Measurements from ENCODE around the gene ZMIZ1. TPM values are rescaled to one million over a fixed set of nuclear protein-coding genes. Genes with fewer than 3 reads are reported as not detected.
A peak's percentile ranks its signal among the peaks of the same experiment; 100 is the strongest.

Gene ZMIZ1
- total RNA-seq, 1 donor from 2014 or later = 93.9 TPM

DNA sequence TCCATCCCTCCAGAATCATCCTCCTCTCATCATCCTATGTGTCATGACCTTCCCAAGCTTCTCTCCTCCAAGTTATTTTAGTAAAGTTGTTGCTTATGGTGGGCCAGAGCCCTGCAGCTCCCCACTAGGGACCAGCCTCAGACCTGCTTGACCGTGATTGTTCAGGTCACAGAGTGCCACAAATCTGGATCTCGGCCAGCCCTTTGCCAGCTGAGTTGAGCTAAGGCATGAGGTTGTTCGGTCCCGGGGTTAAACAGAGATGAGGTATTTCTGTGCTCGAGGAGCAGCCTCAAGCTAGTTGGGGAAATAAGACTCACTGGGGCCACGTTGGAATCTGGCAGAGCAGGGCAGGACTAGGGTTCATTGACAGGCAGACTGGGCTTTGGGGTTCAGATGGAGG, 212.2 kb downstream of the ZMIZ1 start:
- H3K27ac Mint-ChIP-seq = no peak overlapping the region
- intact Hi-C loops (cut with micrococcal nuclease) = no loop called here
- H3K27me3 Mint-ChIP-seq = no peaks in the 10 kb centered on the region
- TF ChIP-seq CTCF (IDR thresholded peaks at IDR 0.05) = no peak
- DNase-seq (no peak), ATAC-seq (ENCODE audit: low read depth) (no peak)
- POLR2A ChIA-PET = interaction anchor here (1.8 to 2.5 kb wide), 2 partner anchors 31 to 35 kb away, joined by 4 to 15 read pairs; no protein-coding TSS in a partner anchor
- CTCF ChIA-PET = no interaction called here
- no peak overlapping the region for H3K4me3 Mint-ChIP-seq
- H3K9me3 Mint-ChIP-seq = no peaks in the 10 kb centered on the region
- peaks cover 43% of the 10 kb centered on the region for H3K4me1 Mint-ChIP-seq
- peaks cover 43% of the 10 kb centered on the region for H3K36me3 Mint-ChIP-seq (ENCODE audit: low read depth)

DNA sequence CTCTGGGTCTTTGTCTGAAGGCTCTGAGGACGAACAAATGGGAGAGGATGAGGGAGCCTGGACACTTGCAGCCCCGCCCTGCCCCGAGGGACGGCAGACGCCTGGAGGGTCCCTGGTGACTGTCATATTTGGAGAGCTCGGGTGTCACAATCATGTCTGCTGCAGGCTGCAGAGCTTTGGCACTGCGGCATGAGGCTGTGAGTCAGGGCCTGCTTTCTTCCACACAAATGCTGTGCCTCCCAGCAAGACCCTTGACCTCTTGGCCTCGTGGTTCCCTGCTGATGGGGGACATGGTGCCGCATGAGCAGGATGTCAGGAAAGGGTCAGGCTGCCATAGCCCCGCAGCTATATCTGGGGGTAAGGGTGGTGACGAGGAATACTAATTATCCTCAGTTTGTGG, 213.6 kb downstream of the ZMIZ1 start:
- Mint-ChIP-seq H3K27ac (peak overlapping the region; percentile 41), H3K4me3 (no peak overlapping the region), H3K36me3 (ENCODE audit: low read depth) (peaks cover 41% of the 10 kb centered on the region), H3K27me3 (no peaks in the 10 kb centered on the region), H3K4me1 (peaks cover 58% of the 10 kb centered on the region), H3K9me3 (no peaks in the 10 kb centered on the region)
- no peak for TF ChIP-seq CTCF (IDR thresholded peaks at IDR 0.05)
- ATAC-seq (ENCODE audit: low read depth) = no peak
- intact Hi-C loops (cut with micrococcal nuclease) = no loop called here
- no peak for DNase-seq
- ChIA-PET CTCF (no interaction called here), POLR2A (interaction anchor here (0.5 to 2.5 kb wide), 3 partner anchors 9 to 34 kb away, joined by 4 to 15 read pairs (median 5); no protein-coding TSS in a partner anchor)

DNA sequence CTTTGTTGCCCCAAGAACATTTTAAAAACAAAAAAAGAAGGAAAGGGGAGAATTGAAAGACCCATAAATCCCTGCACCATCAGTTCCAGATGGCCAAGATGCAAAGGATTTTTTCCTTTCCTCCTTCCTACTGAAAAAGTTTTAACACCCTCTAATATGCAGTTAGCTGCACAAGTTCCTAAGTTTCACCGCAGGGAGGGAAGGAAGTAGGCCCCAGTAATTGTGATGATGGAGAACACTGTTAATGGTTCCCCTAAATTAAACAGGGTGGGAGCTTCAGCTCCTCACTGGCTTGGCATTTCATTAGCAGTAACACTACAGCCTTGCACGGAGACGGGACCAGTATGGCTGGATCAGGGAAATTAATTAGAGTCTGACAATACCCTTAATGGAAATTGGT, 214.8 kb downstream of the ZMIZ1 start:
- no peak for TF ChIP-seq CTCF (IDR thresholded peaks at IDR 0.05)
- ChIA-PET POLR2A (interaction anchor here (1.0 to 12.9 kb wide), 7 partner anchors 8 to 62 kb away, joined by 3 to 350 read pairs (median 4); no protein-coding TSS in a partner anchor), CTCF (interaction anchor here (0.9 to 3.3 kb wide), 3 partner anchors 16 to 35 kb away, joined by 3 to 15 read pairs (median 4); no protein-coding TSS in a partner anchor)
- peak overlapping the region; percentile 97 for H3K27ac Mint-ChIP-seq
- H3K9me3 Mint-ChIP-seq = no peaks in the 10 kb centered on the region
- peaks cover 39% of the 10 kb centered on the region for H3K36me3 Mint-ChIP-seq (ENCODE audit: low read depth)
- intact Hi-C loops (cut with micrococcal nuclease) = no loop called here
- no peak overlapping the region for H3K4me3 Mint-ChIP-seq
- no peaks in the 10 kb centered on the region for H3K27me3 Mint-ChIP-seq
- ATAC-seq (ENCODE audit: low read depth) (no peak), DNase-seq (no peak)
- H3K4me1 Mint-ChIP-seq = peaks cover 69% of the 10 kb centered on the region

DNA sequence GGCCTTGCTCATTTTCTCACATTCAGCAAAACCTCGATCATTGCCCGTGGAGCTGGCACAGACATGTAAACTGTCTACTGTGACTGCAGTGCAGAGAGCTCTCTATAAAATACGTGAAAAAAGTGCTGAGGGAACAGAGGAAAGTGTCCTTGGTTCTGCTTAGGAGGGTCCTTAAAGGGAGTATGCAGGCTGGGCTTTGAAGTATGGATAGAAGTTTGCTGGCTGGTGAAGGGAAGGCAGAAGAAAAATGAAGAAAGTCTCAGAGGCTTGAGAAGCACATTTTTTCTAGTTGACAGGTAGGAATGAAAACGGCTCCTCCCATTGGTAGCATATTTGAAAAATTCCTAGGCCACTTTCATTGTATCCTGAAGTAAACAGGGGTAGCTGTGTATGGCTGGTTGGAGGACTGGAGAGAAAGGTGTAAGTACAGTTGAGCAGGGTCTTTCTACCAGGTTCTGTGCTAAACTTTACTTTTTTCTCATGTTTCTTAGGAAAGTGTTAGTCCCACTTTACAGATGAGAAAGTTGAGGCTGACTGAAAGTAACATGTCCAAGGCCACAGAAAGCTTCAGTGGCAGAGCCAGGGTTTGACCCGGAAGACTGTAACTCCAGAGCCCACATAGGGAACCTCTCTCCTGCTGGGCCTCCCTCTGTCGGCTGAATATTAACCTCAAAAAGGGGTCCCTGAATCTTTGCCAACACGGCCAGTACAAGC, 215.5 kb downstream of the ZMIZ1 start:
- no peaks in the 10 kb centered on the region for H3K9me3 Mint-ChIP-seq
- no peak for TF ChIP-seq CTCF (IDR thresholded peaks at IDR 0.05)
- intact Hi-C loops (cut with micrococcal nuclease) = no loop called here
- CTCF ChIA-PET = interaction anchor here (0.9 to 3.3 kb wide), 3 partner anchors 17 to 35 kb away, joined by 3 to 15 read pairs (median 4); no protein-coding TSS in a partner anchor
- peaks cover 42% of the 10 kb centered on the region for H3K36me3 Mint-ChIP-seq (ENCODE audit: low read depth)
- no peak overlapping the region for H3K4me3 Mint-ChIP-seq
- POLR2A ChIA-PET = interaction anchor here (1.0 to 12.9 kb wide), 8 partner anchors 9 to 62 kb away, joined by 3 to 350 read pairs (median 4); no protein-coding TSS in a partner anchor
- H3K27me3 Mint-ChIP-seq = no peaks in the 10 kb centered on the region
- DNase-seq (no peak), ATAC-seq (ENCODE audit: low read depth) (no peak)
- H3K4me1 Mint-ChIP-seq = peaks cover 73% of the 10 kb centered on the region
- peak overlapping the region; percentile 97 for H3K27ac Mint-ChIP-seq
